OCI-LY3 (cell line): ENCODE results near the gene GALK2.
"Not testable (repeated sequence)": the region's sequence is repeated elsewhere in the genome, so short reads cannot be mapped to it uniquely, and the experiment has no call there.

Experiments
- H2AFZ ChIP-seq: fragments of 200-600, 300-600 bp; shearing (Covaris generic); 2 replicates; pipeline ENCODE4 v1.6.0; 2014; ENCODE audit warnings: antibody characterized with exemption, low read depth, low read length
- H3K27ac ChIP-seq: fragments of 200-600, 300-600 bp; sonication (generic); 2 replicates; pipeline ENCODE4 v1.5.1; 2014; ENCODE audit warnings: mild to moderate bottlenecking, low read length, moderate library complexity, mixed read lengths
- H3K27me3 ChIP-seq: fragments of 200-600, 300-600 bp; sonication (generic); 2 replicates; pipeline ENCODE4 v1.6.1; 2014; ENCODE audit warnings: low read depth, low read length, mixed read lengths
- H3K36me3 ChIP-seq: fragments of 200-600, 300-600 bp; sonication (generic); replicated peaks from 2 replicates; pipeline ENCODE3; 2014; ENCODE audit warnings: low read depth, low read length, mixed read lengths
- H3K4me1 ChIP-seq: fragments of 300-600, 200-600 bp; sonication (generic); 2 replicates; pipeline ENCODE4 v1.6.1; 2014; ENCODE audit warnings: low read length, mixed read lengths
- H3K4me2 ChIP-seq: fragments of 200-600, 300-600 bp; sonication (generic); 2 replicates; pipeline ENCODE4 v1.6.1; 2014; ENCODE audit warnings: low read length, mixed read lengths
- H3K4me3 ChIP-seq: fragments of 300-600, 200-600 bp; sonication (generic); 2 replicates; pipeline ENCODE4 v1.5.1; 2014; ENCODE audit warnings: antibody characterized with exemption, mild to moderate bottlenecking, low read length, moderate library complexity
- H3K79me2 ChIP-seq: fragments of 300-600, 200-600 bp; shearing (Covaris generic); 2 replicates; pipeline ENCODE4 v1.6.1; 2014; ENCODE audit warnings: mild to moderate bottlenecking, low read length, mixed read lengths
- H3K9ac ChIP-seq: fragments of 300-600, 200-600 bp; shearing (Covaris generic); 2 replicates; pipeline ENCODE4 v1.6.0; 2014; ENCODE audit warnings: mild to moderate bottlenecking, low read length, moderate library complexity
- H3K9me3 ChIP-seq: fragments of 200-600, 300-600 bp; shearing (Covaris generic); 2 replicates; pipeline ENCODE4 v1.6.1; 2014; ENCODE audit warnings: low read length, mixed read lengths; ENCODE audit not compliant: insufficient read depth
- H4K20me1 ChIP-seq: fragments of 200-600, 300-600 bp; sonication (generic); 2 replicates; pipeline ENCODE4 v1.6.1; 2016; ENCODE audit warnings: low read length, mixed read lengths; ENCODE audit not compliant: insufficient read depth
- EZH2phosphoT487 ChIP-seq: fragments of 200-600 bp; shearing (Covaris generic); IDR thresholded peaks from 2 replicates; pipeline ENCODE4 v1.6.1; 2018; ENCODE audit warnings: antibody characterized with exemption, mixed run types, low read depth
- TF ChIP-seq, protein P1 (sequence below): fragments of 200-600, 300-600 bp; sonication (generic); IDR thresholded peaks from 2 replicates; pipeline ENCODE4 v1.5.1; 2014; ENCODE audit warnings: antibody characterized with exemption, low read length, low read depth

GALK2 gene

DNA sequence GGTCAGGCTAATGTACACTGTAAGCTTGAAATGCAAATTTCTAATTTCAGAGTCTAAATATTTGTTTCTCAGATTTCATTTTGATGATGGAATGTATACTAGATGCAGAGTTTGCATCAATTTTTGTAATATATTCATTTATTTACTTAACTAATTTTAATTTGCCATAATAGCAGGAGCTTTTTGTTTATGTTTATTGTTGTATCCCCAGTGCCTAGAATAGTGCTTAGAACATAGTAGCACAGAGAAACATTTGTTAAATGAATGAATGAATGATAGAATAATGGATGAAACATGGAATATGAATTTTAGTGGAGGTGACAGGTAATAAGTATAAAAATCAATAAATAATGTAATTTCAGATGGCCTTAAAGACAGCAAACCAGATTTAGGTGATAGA is 5.2 kb upstream of the GALK2 start:
- H3K4me2 ChIP-seq: no peak overlapping the region
- no peak overlapping the region for H3K9ac ChIP-seq
- H3K79me2 ChIP-seq: no peaks in the 10 kb centered on the region
- H2AFZ ChIP-seq: no peak overlapping the region
- no peaks in the 10 kb centered on the region for H3K9me3 ChIP-seq
- H3K4me3 ChIP-seq: no peak overlapping the region
- H3K4me1 ChIP-seq: peaks cover 4% of the 10 kb centered on the region; the same call in 1 of the 2 replicates
- no peak overlapping the region for H3K27ac ChIP-seq
- no peaks in the 10 kb centered on the region for H4K20me1 ChIP-seq
- no peaks in the 10 kb centered on the region for H3K36me3 ChIP-seq
- H3K27me3 ChIP-seq: no peaks in the 10 kb centered on the region
- TF ChIP-seq EZH2phosphoT487: no peak
- TF ChIP-seq, protein P1, sequence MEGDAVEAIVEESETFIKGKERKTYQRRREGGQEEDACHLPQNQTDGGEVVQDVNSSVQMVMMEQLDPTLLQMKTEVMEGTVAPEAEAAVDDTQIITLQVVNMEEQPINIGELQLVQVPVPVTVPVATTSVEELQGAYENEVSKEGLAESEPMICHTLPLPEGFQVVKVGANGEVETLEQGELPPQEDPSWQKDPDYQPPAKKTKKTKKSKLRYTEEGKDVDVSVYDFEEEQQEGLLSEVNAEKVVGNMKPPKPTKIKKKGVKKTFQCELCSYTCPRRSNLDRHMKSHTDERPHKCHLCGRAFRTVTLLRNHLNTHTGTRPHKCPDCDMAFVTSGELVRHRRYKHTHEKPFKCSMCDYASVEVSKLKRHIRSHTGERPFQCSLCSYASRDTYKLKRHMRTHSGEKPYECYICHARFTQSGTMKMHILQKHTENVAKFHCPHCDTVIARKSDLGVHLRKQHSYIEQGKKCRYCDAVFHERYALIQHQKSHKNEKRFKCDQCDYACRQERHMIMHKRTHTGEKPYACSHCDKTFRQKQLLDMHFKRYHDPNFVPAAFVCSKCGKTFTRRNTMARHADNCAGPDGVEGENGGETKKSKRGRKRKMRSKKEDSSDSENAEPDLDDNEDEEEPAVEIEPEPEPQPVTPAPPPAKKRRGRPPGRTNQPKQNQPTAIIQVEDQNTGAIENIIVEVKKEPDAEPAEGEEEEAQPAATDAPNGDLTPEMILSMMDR: no peak

DNA sequence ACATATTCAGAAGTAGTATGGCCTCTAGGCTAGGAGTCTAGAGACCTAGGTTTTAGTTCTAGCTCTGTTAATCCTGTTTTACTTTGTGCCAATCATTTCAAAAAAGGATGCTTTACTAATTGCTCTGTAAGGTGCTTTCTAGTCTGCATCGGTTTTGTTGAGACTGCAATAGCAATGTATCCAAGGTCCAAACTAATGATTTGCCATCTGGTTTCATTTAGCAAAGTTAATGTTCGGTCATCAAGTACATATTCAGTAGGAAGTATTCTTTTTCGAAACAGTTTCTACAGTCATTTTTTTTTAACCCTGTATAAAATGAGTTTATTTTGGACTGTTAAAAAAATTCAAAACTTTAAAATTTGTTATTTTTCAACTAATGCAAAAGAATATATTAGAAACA is 2.0 kb upstream of the GALK2 start:
- no peak overlapping the region for H2AFZ ChIP-seq
- no peak overlapping the region for H3K9ac ChIP-seq
- peaks cover 9% of the 10 kb centered on the region for H3K4me1 ChIP-seq
- H4K20me1 ChIP-seq: no peaks in the 10 kb centered on the region
- no peaks in the 10 kb centered on the region for H3K36me3 ChIP-seq
- H3K79me2 ChIP-seq: peaks cover 3% of the 10 kb centered on the region
- no peak overlapping the region for H3K4me2 ChIP-seq
- no peaks in the 10 kb centered on the region for H3K9me3 ChIP-seq
- no peak overlapping the region for H3K4me3 ChIP-seq
- H3K27me3 ChIP-seq: no peaks in the 10 kb centered on the region
- no peak overlapping the region for H3K27ac ChIP-seq
- TF ChIP-seq, protein P1: no peak
- TF ChIP-seq EZH2phosphoT487: no peak

DNA sequence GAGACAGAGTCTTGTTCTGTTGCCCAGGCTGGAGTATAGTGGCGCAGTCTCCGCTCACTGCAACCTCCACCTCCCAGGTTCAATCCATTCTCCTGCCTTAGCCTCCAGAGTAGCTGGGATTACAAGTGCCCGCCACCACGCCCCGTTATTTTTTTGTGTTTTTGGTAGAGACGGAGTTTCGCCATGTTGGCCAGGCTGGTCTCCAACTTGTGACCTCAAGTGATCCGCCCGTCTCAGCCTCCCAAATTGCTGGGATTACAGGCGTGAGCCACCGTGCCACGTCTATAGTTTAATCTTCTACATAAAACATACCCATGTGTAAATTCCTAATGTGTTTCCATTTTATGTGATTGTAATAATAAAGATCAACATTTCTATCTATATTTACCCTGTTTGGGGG is 1.7 kb downstream of the GALK2 start:
- Histone ChIP-seq H3K27me3 (no peaks in the 10 kb centered on the region), H3K9me3 (no peaks in the 10 kb centered on the region), H3K4me3 (no peak overlapping the region), H3K27ac (no peak overlapping the region), H3K79me2 (peaks cover 3% of the 10 kb centered on the region), H3K4me2 (no peak overlapping the region), H3K9ac (no peak overlapping the region), H2AFZ (no peak overlapping the region), H4K20me1 (no peaks in the 10 kb centered on the region), H3K4me1 (peaks cover 15% of the 10 kb centered on the region), H3K36me3 (no peaks in the 10 kb centered on the region)
- TF ChIP-seq, protein P1: no peak
- no peak for TF ChIP-seq EZH2phosphoT487

DNA sequence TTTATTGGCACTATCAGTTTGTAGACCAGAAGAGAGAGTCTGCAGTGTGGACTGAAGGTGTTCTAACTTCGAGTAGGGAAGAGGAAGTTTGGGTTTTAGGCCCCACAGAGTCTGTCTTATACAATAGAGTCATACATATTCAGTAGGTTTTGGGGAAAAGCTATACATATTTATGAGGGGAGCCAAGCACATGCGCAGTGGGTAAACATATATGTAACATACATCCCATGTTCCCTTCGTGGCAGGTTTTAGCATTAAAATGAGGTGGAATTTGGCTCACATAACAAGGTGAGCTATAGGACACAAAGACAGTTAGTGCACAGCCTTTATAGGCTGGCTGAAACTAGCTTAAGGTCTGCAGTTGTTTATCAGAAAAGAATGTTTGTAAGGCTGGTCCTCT is 4.9 kb downstream of the GALK2 start:
- TF ChIP-seq EZH2phosphoT487: no peak
- TF ChIP-seq, protein P1: no peak

DNA sequence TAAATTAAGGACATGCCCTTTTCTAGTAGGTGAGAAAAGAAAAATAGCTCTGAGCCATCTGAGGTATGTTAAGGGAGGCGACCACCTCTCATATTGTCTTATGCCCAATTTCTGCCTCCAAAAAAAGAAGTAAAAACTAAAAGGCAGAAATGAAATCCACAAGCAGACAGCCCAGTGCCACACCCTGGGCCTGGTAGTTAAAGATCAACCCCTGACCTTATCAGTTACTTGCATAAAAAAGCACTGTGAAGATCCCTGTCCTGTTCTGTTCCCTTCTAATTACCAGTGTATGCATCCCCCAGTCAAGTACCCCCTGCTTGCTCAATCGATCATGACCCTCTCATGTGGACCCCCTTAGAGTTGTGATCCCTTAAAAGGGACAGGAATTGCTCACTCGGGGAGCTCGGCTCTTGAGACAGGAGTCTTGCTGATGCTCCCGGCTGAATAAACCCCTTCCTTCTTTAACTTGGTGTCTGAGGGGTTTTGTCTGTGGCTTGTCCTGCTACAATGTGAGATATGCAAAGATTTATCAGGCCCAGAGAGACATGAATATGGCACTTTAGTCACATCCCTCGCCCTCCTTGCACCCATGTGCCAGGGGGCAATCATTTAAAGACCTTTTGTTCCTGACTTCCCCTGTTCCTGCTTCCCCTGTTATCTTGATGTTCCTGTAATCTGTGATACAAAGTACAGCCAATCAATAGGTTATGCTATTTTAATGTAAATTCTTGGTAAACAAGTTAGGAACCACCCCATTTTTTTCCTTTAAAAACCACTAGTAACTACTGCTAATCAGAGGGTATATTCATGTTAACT is 5.7 kb downstream of the GALK2 start:
- not testable (repeated sequence) for H4K20me1 ChIP-seq, H3K9ac ChIP-seq, H3K27ac ChIP-seq, H3K79me2 ChIP-seq, H3K27me3 ChIP-seq, H3K36me3 ChIP-seq, H2AFZ ChIP-seq, H3K4me3 ChIP-seq, H3K9me3 ChIP-seq, H3K4me2 ChIP-seq
- H3K4me1 ChIP-seq: peaks cover 11% of the 10 kb centered on the region

More for the DNA sequence above, 4.9 kb downstream of the GALK2 start:
- no peak overlapping the region for H2AFZ ChIP-seq
- no peaks in the 10 kb centered on the region for H4K20me1 ChIP-seq
- no peak overlapping the region for H3K9ac ChIP-seq
- no peaks in the 10 kb centered on the region for H3K36me3 ChIP-seq
- no peak overlapping the region for H3K4me2 ChIP-seq
- peaks cover 3% of the 10 kb centered on the region for H3K79me2 ChIP-seq
- H3K27ac ChIP-seq: no peak overlapping the region
- H3K9me3 ChIP-seq: no peaks in the 10 kb centered on the region
- H3K4me1 ChIP-seq: peaks cover 11% of the 10 kb centered on the region
- no peak overlapping the region for H3K4me3 ChIP-seq
- H3K27me3 ChIP-seq: no peaks in the 10 kb centered on the region
